ENCODE results near the gene AQP12A. TPM values are rescaled to one million over a fixed set of nuclear protein-coding genes. Genes with fewer than 3 reads are reported as not detected.

The AQP12A gene
- polyA plus RNA-seq, 1 of the 3 experiments (the other 2 are of a cell fraction), result not detected

- 71% methylated on average over 10 of the region's 10 CpGs for WGBS (ENCODE audit: low lambda C conversion rate)
- CTCF ChIA-PET, result interaction anchor here (0.9 to 1.3 kb wide), 2 partner anchors 24 to 87 kb away, joined by 3 to 4 read pairs; no protein-coding TSS in a partner anchor
Observed at GRCh38 chr2:240728361-240728760, 36.7 kb downstream of the AQP12A start.

GRCh38 chr2:240728827-240729226 lies 37.2 kb downstream of the AQP12A start:
- peak; percentile 72 for DNase-seq
- Histone ChIP-seq H3K9me3 (no peaks in the 10 kb centered on the region), H3K9me2 (no peaks in the 10 kb centered on the region), H3F3A (replicated peaks; ENCODE audit: insufficient read depth) (no peaks in the 10 kb centered on the region), H3K4me2 (no peak overlapping the region), H3K9ac (no peak overlapping the region), H3K4me3 (ENCODE audit: low read depth in 2 of 2, low read length in 1 of 2) (no peak overlapping the region), H3K4me1 (ENCODE audit: control insufficient read depth in 1 of 2, insufficient read depth in 2 of 2, low read depth in 1 of 2, low read length in 1 of 2) (peaks cover 0 to 39% of the 10 kb centered on the region in 2 experiments; a peak in 1 of 4 replicates), H3K79me2 (ENCODE audit: insufficient read depth) (no peaks in the 10 kb centered on the region), H3K27ac (ENCODE audit: low read depth in 2 of 2, low read length in 1 of 2) (peak overlapping the region in 1 of 2 experiments; percentile 39; a peak in 1 of 4 replicates), H3K27me3 (ENCODE audit: insufficient read depth) (no peaks in the 10 kb centered on the region), H4K20me1 (ENCODE audit: insufficient read depth) (no peaks in the 10 kb centered on the region), H2AFZ (ENCODE audit: low read depth) (no peak overlapping the region), H3K36me3 (replicated peaks in 1 of 2; ENCODE audit: control insufficient read depth in 1 of 2, insufficient read depth in 2 of 2, low read length in 1 of 2) (no peaks in the 10 kb centered on the region)
- TF ChIP-seq JUND (IDR thresholded peaks at IDR 0.05) (no peak), CHD2 (IDR thresholded peaks at IDR 0.05; ENCODE audit: low read length, partially characterized antibody) (no peak), TCF12 (IDR thresholded peaks at IDR 0.05) (peak; percentile 6; the same call in 1 of the 2 replicates), EP300 (IDR thresholded peaks at IDR 0.05; ENCODE audit: borderline replicate concordance in 1 of 2, low read depth in 1 of 2, low read length in 1 of 2) (peak in 1 of 2 experiments; percentile 78; a peak in 1 of 4 replicates), TAF1 (IDR thresholded peaks at IDR 0.05; ENCODE audit: borderline replicate concordance, low read depth, low read length) (no peak), MEF2A (IDR thresholded peaks at IDR 0.05; ENCODE audit: borderline replicate concordance, low read depth) (no peak), IRF3 (IDR thresholded peaks at IDR 0.05; ENCODE audit: low read depth, low read length) (no peak), RFX5 (IDR thresholded peaks at IDR 0.05; ENCODE audit: low read length) (no peak), GATA2 (CRISPR knock-in tag; IDR thresholded peaks at IDR 0.05) (peak; percentile 46), SMC3 (IDR thresholded peaks at IDR 0.05; ENCODE audit: low read depth, low read length) (no peak)
- POLR2A ChIA-PET, result no interaction called here
- WGBS (ENCODE audit: low lambda C conversion rate), result 17% methylated on average over 4 of the region's 7 CpGs
- CTCF ChIA-PET, result interaction anchor here (0.9 to 1.3 kb wide), 2 partner anchors 23 to 88 kb away, joined by 3 to 4 read pairs; no protein-coding TSS in a partner anchor

More at GRCh38 chr2:240728361-240728760, 36.7 kb downstream of the AQP12A start:
- no peak for DNase-seq
- H3K4me2 ChIP-seq, result no peak overlapping the region
- H4K20me1 ChIP-seq (ENCODE audit: insufficient read depth), result no peaks in the 10 kb centered on the region
- H3K9me2 ChIP-seq, result no peaks in the 10 kb centered on the region
- H3K4me1 ChIP-seq (ENCODE audit: control insufficient read depth in 1 of 2, insufficient read depth in 2 of 2, low read depth in 1 of 2, low read length in 1 of 2), result peaks cover 0 to 39% of the 10 kb centered on the region in 2 experiments; a peak in 1 of 4 replicates
- H3K4me3 ChIP-seq (ENCODE audit: low read depth in 2 of 2, low read length in 1 of 2), result no peak overlapping the region
- no peaks in the 10 kb centered on the region for H3K79me2 ChIP-seq (ENCODE audit: insufficient read depth)
- H3K9me3 ChIP-seq, result no peaks in the 10 kb centered on the region
- H3K27me3 ChIP-seq (ENCODE audit: insufficient read depth), result no peaks in the 10 kb centered on the region
- H3K9ac ChIP-seq, result no peak overlapping the region
- POLR2A ChIA-PET, result no interaction called here
- no peak overlapping the region for H2AFZ ChIP-seq (ENCODE audit: low read depth)
- no peaks in the 10 kb centered on the region for H3K36me3 ChIP-seq (replicated peaks in 1 of 2; ENCODE audit: control insufficient read depth in 1 of 2, insufficient read depth in 2 of 2, low read length in 1 of 2)
- TF ChIP-seq MEF2A (IDR thresholded peaks at IDR 0.05; ENCODE audit: borderline replicate concordance, low read depth), result no peak
- TF ChIP-seq MAX (IDR thresholded peaks at IDR 0.05; ENCODE audit: low read depth), result no peak
- TF ChIP-seq GABPA (IDR thresholded peaks at IDR 0.05; ENCODE audit: low read depth), result no peak
- no peak for TF ChIP-seq POLR2AphosphoS5 (IDR thresholded peaks at IDR 0.05; ENCODE audit: low read depth, low read length)
- no peak for TF ChIP-seq SIN3A (IDR thresholded peaks at IDR 0.05; ENCODE audit: borderline replicate concordance, low read depth, low read length)
- TF ChIP-seq FOXM1 (IDR thresholded peaks at IDR 0.05; ENCODE audit: low read depth), result no peak
- TF ChIP-seq NRF1 (IDR thresholded peaks at IDR 0.05; ENCODE audit: low read depth, low read length), result no peak
- H3F3A ChIP-seq (replicated peaks; ENCODE audit: insufficient read depth), result no peaks in the 10 kb centered on the region
- peak overlapping the region in 1 of 2 experiments; percentile 39; a peak in 1 of 4 replicates for H3K27ac ChIP-seq (ENCODE audit: low read depth in 2 of 2, low read length in 1 of 2)

Measured in SK-N-SH (cell line).